CD4-positive, alpha-beta T cell treated with Interleukin-15 for 1 hour (primary cell): Measurements from ENCODE around the gene TSPYL1.
"Not testable (repeated sequence)": the region's sequence is repeated elsewhere in the genome, so short reads cannot be mapped to it uniquely, and the experiment has no call there.

Source experiments
- DNase-seq: peaks from one replicate; pipeline ENCODE4 v3.0.0-alpha.2; 2020

TSPYL1 gene

GRCh38 chr6:116292553-116292952 is 12.8 kb upstream of the TSPYL1 start:
- DNase-seq, result no peak

- DNase-seq, result no peak
Measured at GRCh38 chr6:116291701-116292396, 12.1 kb upstream of the TSPYL1 start.

- DNase-seq, result no peak
Measured at GRCh38 chr6:116290799-116291198, 11.1 kb upstream of the TSPYL1 start.

- DNase-seq, result no peak
Measured at GRCh38 chr6:116289876-116290275, 10.1 kb upstream of the TSPYL1 start.

GRCh38 chr6:116287689-116288282 is 8.1 kb upstream of the TSPYL1 start:
- DNase-seq, result no peak

GRCh38 chr6:116286773-116287358 is 7.1 kb upstream of the TSPYL1 start:
- DNase-seq, result no peak

GRCh38 chr6:116284984-116285383 is 5.3 kb upstream of the TSPYL1 start:
- DNase-seq, result not testable (repeated sequence)

GRCh38 chr6:116283191-116283590 is 3.5 kb upstream of the TSPYL1 start:
- DNase-seq, result no peak

GRCh38 chr6:116282698-116283097 is 3.0 kb upstream of the TSPYL1 start:
- no peak for DNase-seq

GRCh38 chr6:116280933-116281316 is 1.2 kb upstream of the TSPYL1 start:
- DNase-seq, result no peak

- no peak for DNase-seq
Measured at GRCh38 chr6:116280161-116280932, 617 bp upstream of the TSPYL1 start.

- no peak for DNase-seq
Measured at GRCh38 chr6:116278854-116279231, 887 bp downstream of the TSPYL1 start.

- DNase-seq, result no peak
Measured at GRCh38 chr6:116278481-116278829, 1.3 kb downstream of the TSPYL1 start.

GRCh38 chr6:116277124-116277523 is 2.6 kb downstream of the TSPYL1 start:
- no peak for DNase-seq

GRCh38 chr6:116271149-116271708 is 8.5 kb downstream of the TSPYL1 start:
- no peak for DNase-seq

- DNase-seq, result no peak
Measured at GRCh38 chr6:116268589-116269293, 11.0 kb downstream of the TSPYL1 start.

- DNase-seq, result no peak
Measured at GRCh38 chr6:116267836-116268588, 11.7 kb downstream of the TSPYL1 start.

- DNase-seq, result no peak
Measured at GRCh38 chr6:116266803-116267202, 12.9 kb downstream of the TSPYL1 start.

GRCh38 chr6:116265041-116265829 is 14.5 kb downstream of the TSPYL1 start:
- DNase-seq, result no peak

- DNase-seq, result no peak
Measured at GRCh38 chr6:116263353-116263752, 16.4 kb downstream of the TSPYL1 start.

- DNase-seq, result no peak
Measured at GRCh38 chr6:116258520-116258919, 21.2 kb downstream of the TSPYL1 start.
